DOHH2 (cell line): ENCODE measurements around the gene INSYN2A.

Source experiments
- CTCF ChIP-seq: fragments of 200-600 bp; sonication (generic); IDR thresholded peaks from one replicate; pipeline ENCODE4 v1.5.1; 2014; ENCODE audit warnings: antibody characterized with exemption, mild to moderate bottlenecking, low read depth, low read length; ENCODE audit not compliant: poor library complexity, severe bottlenecking
- EZH2phosphoT487 ChIP-seq: fragments of 200-600 bp; sonication (generic); IDR thresholded peaks from 2 replicates; pipeline ENCODE4 v1.6.1; 2017; ENCODE audit warnings: borderline replicate concordance, mild to moderate bottlenecking, antibody characterized with exemption, low read length, moderate library complexity, mixed read lengths

- TF ChIP-seq CTCF (no peak), EZH2phosphoT487 (no peak)
Observed at GRCh38 chr10:127216786-127217185, 20.4 kb upstream of the INSYN2A start.
